Body of pancreas (tissue), 4 donors: Measurements from ENCODE around the gene FUT8. TPM values are rescaled to one million over a fixed set of nuclear protein-coding genes. Genes with fewer than 3 reads are reported as not detected.

Experiments
- ATAC-seq: fragments of 150-250 bp; one replicate; pipeline ENCODE4 v1.9.1; 2016
- DNase-seq, 4 donors: peaks; one replicate each; pipeline ENCODE4 v3.0.0-alpha.2; 2019
- H3K27ac ChIP-seq, 4 donors: fragments of 200-600 bp; sonication (generic); 1 replicate in 3 of 4; 2 replicates in 1 of 4; pipeline versions ENCODE4 v1.5.1 to v1.6.1; 2016 to 2019; ENCODE audit warnings: mild to moderate bottlenecking in 1 of 4, mixed read lengths in 1 of 4, moderate library complexity in 1 of 4
- H3K27me3 ChIP-seq, 2 donors: fragments of 200-600 bp; sonication (generic); one replicate each; pipeline ENCODE4 v1.6.0; 2016; ENCODE audit warnings: mild to moderate bottlenecking in 1 of 2
- H3K36me3 ChIP-seq, 2 donors: fragments of 200-600 bp; sonication (generic); replicated peaks in 1 of 2; 2 replicates each; pipeline ENCODE4 v1.5.1; 2016; ENCODE audit warnings: low read depth in 2 of 2; ENCODE audit not compliant: insufficient read depth in 1 of 2
- H3K4me1 ChIP-seq: fragments of 200-600 bp; sonication (generic); one replicate; pipeline ENCODE4 v1.6.0; 2016
- H3K4me3 ChIP-seq, 2 donors: fragments of 200-600 bp; sonication (generic); 1 replicate in 1 of 2; 2 replicates in 1 of 2; pipeline ENCODE4 v1.5.1; 2016 to 2019
- H3K9me3 ChIP-seq, 3 donors: fragments of 200-600 bp; sonication (generic); 1 replicate in 2 of 3; 2 replicates in 1 of 3; pipeline ENCODE4 v1.5.1; 2016
- POLR2A ChIP-seq, 3 donors: fragments of 450-650 bp; IDR thresholded peaks; one replicate each; pipeline ENCODE4 v1.6.1; 2016; ENCODE audit warnings: antibody characterized with exemption in 3 of 3, mild to moderate bottlenecking in 2 of 3
- WGBS, 2 donors: methylation state at CpG; one replicate each; pipeline ENCODE4 v1.1.5; 2017; 5-methylcytosine and 5-hydroxymethylcytosine counted together
- intact Hi-C: fragments of 100-400 bp; cut with DNase I; formaldehyde crosslinking; loops from one replicate; pipeline ENCODE4 v1.15.1; 2023
- total RNA-seq, 2 donors: library from RNA; depleted of rRNA; stranded (reverse); fragments of >200 nt; gene quantifications; one replicate each; pipeline ENCODE4 v1.1.0, GENCODE V29; 2016
- TF ChIP-seq, protein P1 (sequence below), 7 experiments: fragments of 450-650 bp in 4 of 7; fragments of 200-600 bp in 3 of 7; sonication (generic) in 3 of 7; IDR thresholded peaks; one replicate each; pipeline ENCODE4 v1.5.1; 2016 to 2019; ENCODE audit warnings: antibody characterized with exemption in 7 of 7

FUT8 gene
- total RNA-seq, 2 donors from 2014 or later: 31.1 to 33.0 TPM

DNA sequence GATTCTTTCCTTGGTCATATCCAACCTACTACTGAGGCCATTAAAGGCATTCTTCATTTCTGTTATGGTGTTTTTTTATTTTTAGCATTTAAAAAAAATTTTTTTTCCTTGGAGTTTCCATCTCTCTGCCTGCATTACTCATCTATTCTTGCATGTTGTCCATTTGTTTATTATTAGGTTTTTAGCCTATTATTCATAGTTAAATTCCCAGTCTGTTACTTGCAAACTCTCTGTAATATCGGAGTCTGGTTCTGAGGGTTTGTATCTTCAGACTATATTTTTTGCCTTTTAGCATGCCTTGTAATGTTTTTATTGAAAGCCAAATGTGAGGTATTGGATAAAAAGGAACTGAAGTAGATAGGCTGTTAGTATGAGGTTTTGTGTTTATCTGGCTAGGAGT is 284.3 kb downstream of the FUT8 start:
- DNase-seq (no peak), ATAC-seq (no peak)
- no peaks in the 10 kb centered on the region for H3K36me3 ChIP-seq
- no peak overlapping the region for H3K27ac ChIP-seq
- no peaks in the 10 kb centered on the region for H3K9me3 ChIP-seq
- no peaks in the 10 kb centered on the region for H3K4me1 ChIP-seq
- H3K4me3 ChIP-seq: no peak overlapping the region
- H3K27me3 ChIP-seq: no peaks in the 10 kb centered on the region
- 93 to 96% methylated on average over 1 of the region's 1 CpG for WGBS, 2 donors
- TF ChIP-seq, protein P1, sequence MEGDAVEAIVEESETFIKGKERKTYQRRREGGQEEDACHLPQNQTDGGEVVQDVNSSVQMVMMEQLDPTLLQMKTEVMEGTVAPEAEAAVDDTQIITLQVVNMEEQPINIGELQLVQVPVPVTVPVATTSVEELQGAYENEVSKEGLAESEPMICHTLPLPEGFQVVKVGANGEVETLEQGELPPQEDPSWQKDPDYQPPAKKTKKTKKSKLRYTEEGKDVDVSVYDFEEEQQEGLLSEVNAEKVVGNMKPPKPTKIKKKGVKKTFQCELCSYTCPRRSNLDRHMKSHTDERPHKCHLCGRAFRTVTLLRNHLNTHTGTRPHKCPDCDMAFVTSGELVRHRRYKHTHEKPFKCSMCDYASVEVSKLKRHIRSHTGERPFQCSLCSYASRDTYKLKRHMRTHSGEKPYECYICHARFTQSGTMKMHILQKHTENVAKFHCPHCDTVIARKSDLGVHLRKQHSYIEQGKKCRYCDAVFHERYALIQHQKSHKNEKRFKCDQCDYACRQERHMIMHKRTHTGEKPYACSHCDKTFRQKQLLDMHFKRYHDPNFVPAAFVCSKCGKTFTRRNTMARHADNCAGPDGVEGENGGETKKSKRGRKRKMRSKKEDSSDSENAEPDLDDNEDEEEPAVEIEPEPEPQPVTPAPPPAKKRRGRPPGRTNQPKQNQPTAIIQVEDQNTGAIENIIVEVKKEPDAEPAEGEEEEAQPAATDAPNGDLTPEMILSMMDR (IDR thresholded peaks at IDR 0.05): no peak
- TF ChIP-seq POLR2A (IDR thresholded peaks at IDR 0.05): no peak
- intact Hi-C loops: no loop called here

DNA sequence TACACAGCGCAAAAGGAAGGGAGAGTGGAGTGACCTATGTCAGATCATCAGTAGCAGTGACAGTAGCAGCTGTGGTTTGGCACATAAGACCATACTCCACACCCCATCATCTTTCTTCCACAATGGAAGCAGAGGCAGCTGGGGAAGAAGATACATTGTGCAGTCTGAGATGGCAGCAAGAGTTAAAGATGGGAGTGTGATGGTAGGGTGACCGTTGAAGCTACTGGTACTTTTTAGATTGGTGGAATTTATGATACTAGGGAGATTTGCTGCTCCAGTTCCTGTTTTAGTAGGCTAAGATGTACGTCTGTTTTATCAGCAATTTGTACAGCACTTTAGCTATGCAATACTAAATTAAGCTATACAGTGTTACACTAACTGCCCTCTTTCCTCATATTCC is 291.0 kb downstream of the FUT8 start:
- WGBS, 2 donors: 80 to 90% methylated on average over 3 of the region's 3 CpGs
- no peak for ATAC-seq

DNA sequence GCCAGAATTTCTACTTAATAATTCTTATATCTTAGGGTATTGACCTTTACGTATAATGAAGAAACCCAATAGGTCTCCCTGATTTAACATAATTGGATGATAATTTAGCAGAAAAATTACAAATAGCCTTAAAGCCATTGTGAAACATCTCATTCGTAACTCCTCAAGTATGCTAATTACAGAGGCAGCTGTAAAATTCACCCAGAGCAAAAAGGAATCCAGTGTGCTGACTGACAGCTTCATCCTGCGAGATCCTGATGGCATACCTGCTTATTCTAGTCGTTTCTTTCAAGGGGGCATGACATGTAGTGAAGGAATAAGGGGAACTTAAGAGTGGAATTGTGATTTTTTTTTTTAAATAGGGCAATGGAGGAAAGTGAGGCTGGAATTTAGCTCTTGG is 291.5 kb downstream of the FUT8 start:
- no peaks in the 10 kb centered on the region for H3K36me3 ChIP-seq
- intact Hi-C loops: no loop called here
- H3K4me1 ChIP-seq: no peaks in the 10 kb centered on the region
- no peak overlapping the region for H3K27ac ChIP-seq
- DNase-seq (no peak), ATAC-seq (no peak)
- 88 to 91% methylated on average over 4 of the region's 4 CpGs for WGBS, 2 donors
- TF ChIP-seq, protein P1 (IDR thresholded peaks at IDR 0.05): no peak
- TF ChIP-seq POLR2A (IDR thresholded peaks at IDR 0.05): no peak
- no peaks in the 10 kb centered on the region for H3K27me3 ChIP-seq
- no peaks in the 10 kb centered on the region for H3K9me3 ChIP-seq
- H3K4me3 ChIP-seq: no peak overlapping the region

More for the DNA sequence above, 291.0 kb downstream of the FUT8 start:
- Histone ChIP-seq H3K9me3 (no peaks in the 10 kb centered on the region), H3K27me3 (no peaks in the 10 kb centered on the region), H3K4me1 (no peaks in the 10 kb centered on the region), H3K27ac (no peak overlapping the region), H3K36me3 (no peaks in the 10 kb centered on the region), H3K4me3 (no peak overlapping the region)
- no peak for DNase-seq
- intact Hi-C loops: no loop called here
- no peak for TF ChIP-seq POLR2A (IDR thresholded peaks at IDR 0.05)
- TF ChIP-seq, protein P1 (IDR thresholded peaks at IDR 0.05): no peak

DNA sequence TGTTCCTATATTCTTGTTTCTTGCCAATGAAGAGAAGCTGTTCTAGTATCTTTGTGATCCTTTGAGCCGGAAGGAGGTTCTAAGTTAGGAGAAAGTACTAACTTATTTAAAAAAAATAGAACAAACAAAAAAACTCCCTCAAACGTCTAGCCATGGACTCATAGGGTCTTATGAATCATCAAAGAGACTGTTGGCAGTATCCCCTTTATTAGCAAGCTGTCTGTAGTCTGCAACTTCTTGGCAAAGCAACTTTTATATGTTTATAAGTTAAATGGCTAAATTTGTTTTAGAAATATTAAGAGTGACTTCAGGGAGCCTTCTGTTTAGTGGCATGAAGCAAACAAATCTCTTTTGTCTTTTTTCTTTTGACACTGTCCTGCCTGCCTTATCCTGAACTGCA is 291.9 kb downstream of the FUT8 start:
- Histone ChIP-seq H3K4me3 (no peak overlapping the region), H3K27ac (no peak overlapping the region), H3K9me3 (no peaks in the 10 kb centered on the region), H3K36me3 (no peaks in the 10 kb centered on the region), H3K27me3 (no peaks in the 10 kb centered on the region), H3K4me1 (no peaks in the 10 kb centered on the region)
- ATAC-seq (no peak), DNase-seq (no peak)
- 65 to 69% methylated on average over 2 of the region's 2 CpGs for WGBS, 2 donors
- intact Hi-C loops: no loop called here
- TF ChIP-seq, protein P1 (IDR thresholded peaks at IDR 0.05): no peak
- TF ChIP-seq POLR2A (IDR thresholded peaks at IDR 0.05): no peak

DNA sequence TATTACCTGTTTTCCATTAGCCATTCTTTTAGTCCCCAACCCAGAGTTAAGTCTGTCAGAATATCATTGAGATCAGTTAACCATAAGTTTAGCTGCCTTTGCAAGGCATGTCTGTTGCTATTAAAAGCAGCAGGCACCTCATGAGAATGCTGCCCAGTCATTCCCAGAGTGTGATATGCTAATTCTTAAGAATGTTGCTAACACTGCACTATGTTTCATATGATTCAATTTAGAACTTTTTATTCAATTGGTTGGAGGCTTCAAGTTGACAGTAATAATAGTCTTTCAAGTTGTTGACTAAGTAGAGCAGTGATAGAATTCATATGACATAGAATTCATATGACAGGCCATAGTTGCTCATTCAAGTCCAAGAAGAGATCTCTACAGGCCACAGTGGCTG is 292.3 kb downstream of the FUT8 start:
- TF ChIP-seq, protein P1 (IDR thresholded peaks at IDR 0.05): no peak
- TF ChIP-seq POLR2A (IDR thresholded peaks at IDR 0.05): no peak
- no peak for ATAC-seq
- no peak overlapping the region for H3K27ac ChIP-seq
- no peak for DNase-seq
- H3K9me3 ChIP-seq: no peaks in the 10 kb centered on the region
- intact Hi-C loops: no loop called here
- no peak overlapping the region for H3K4me3 ChIP-seq
- no peaks in the 10 kb centered on the region for H3K36me3 ChIP-seq
- H3K27me3 ChIP-seq: no peaks in the 10 kb centered on the region
- no peaks in the 10 kb centered on the region for H3K4me1 ChIP-seq
